Activated CD4-positive, alpha-beta T cell treated with anti-CD3 and anti-CD28 coated beads, Interleukin-2, Interleukin-6, amounts not matched to agents 100 ng/mL and 50 ng/mL, durations not matched to agents 16 hours and 8 hours (primary cell): Measurements from ENCODE around the gene ZNF776.
"Not testable (repeated sequence)": the region's sequence is repeated elsewhere in the genome, so short reads cannot be mapped to it uniquely, and the experiment has no call there.

Experiments used
- DNase-seq: peaks from one replicate; pipeline ENCODE4 v3.0.0-alpha.2; 2020

The ZNF776 gene

DNA sequence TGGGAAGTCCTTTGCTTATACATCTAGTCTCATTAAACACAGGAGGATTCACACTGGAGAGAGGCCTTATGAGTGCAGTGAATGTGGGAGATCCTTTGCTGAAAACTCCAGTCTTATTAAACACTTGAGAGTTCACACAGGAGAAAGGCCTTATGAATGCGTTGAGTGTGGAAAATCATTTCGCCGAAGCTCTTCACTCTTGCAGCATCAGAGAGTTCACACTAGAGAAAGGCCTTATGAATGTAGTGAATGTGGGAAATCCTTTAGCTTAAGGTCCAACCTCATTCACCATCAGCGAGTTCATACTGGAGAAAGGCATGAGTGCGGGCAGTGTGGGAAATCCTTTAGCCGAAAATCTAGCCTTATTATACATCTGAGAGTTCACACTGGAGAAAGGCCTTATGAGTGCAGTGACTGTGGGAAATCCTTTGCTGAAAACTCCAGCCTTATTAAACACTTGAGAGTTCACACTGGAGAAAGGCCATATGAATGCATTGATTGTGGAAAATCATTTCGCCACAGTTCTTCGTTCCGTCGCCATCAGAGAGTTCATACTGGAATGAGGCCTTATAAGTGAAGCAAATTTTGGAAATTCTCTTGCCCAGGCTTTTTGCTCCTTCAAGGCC lies 32.7 kb downstream of the ZNF776 start:
- DNase-seq: no peak

DNA sequence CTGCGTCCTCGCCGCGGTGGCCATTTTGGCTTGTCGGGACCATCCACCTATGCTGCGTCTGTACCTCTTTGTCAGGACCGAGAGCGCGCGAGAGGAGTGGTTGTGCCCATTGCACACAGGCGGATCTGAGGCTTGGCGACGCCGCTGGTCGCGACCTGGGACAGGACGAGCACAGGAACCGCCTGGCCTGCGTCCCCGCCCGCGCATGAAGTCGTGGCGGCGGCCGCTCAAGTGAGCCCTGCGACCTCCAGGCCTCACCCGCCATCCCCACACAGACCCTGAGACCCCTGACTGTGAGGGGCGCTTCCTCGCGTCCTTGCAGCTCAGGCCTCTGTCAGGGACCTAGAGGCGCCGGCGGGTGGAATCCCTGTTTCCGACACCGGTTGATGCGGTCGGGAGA lies 39.7 kb downstream of the ZNF776 start:
- no peak for DNase-seq

DNA sequence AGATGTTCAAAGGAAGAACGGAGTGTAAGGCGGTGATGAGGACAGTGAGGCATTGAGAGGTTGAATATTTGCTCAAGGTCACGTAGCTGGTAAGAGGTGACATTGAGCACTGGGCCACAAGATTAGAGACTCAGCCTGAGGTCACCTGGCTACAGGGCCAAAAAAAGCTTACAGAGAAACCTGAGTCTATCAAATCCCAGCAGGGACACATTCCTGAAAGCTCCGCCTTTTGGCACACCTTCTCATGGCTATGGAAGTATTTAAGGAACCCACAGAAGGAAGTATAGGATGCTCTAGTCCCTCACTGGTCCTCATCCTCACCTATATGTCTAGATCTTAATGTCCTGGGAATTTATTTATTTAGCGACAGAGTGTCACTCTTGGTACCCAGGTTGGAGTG lies 40.3 kb downstream of the ZNF776 start:
- no peak for DNase-seq

DNA sequence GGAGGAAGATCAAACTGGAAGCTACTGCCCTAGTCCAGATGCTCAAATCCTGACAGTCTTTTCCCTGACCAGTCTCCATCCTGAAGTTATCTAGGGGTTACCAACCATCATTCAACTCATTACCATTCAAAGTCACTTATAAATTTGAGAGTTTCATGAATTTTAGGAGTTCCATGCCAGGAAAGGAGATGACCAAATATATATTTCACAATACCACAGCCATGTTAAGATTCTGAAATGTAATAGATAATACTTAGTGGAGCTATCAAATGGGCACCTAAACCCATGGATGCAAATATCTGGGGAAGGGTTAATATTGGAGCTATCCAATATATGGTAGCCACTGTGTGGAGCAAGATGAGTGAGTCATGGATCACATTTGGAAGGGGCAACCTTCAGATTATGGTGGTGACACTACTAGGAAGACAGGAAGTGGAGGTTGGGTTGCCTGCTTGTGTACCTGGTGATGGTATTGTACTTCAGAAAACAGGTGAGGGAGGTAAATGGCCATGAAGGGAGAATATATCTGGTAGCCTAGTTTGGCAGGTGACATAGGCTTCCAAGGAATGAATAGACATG lies 41.6 kb downstream of the ZNF776 start:
- no peak for DNase-seq

DNA sequence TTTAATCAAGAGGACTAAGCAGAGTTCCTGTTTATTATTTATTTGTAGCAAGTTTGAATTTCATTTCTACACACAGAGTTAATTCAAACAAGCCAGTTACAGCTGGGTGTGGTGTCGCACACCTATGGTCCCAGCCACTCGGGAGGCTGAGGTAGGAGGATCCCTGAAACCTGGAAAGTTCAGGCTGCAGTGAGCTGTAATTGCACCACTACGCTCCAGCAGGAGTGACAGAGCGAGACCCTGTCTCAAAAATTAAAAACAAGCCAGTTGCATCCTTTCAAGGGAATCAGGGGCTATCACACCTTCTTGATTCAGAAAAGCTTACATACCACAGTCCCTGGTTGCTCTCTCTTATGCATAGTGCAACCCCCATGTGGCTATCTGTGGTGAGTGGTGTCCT lies 42.7 kb downstream of the ZNF776 start:
- DNase-seq: no peak

DNA sequence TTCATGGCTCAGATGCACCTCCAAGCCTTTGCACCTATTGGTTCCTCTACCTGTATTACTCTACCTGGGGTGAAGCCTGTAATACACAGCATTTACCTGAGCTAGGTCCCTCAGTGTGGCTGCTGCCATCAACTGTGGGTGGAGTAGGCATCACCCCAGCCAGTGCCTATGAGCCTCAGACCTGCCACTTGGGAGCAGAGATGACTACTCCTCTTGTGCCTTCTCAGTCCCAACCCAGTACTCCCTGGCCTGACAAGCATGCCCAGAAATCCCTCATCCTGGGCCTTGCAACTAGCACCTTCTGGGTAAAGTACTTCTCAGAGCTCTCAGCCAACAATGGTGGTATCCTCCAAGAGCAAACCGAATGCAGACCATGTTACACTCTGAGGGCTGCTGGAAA lies 50.0 kb downstream of the ZNF776 start:
- not testable (repeated sequence) for DNase-seq

DNA sequence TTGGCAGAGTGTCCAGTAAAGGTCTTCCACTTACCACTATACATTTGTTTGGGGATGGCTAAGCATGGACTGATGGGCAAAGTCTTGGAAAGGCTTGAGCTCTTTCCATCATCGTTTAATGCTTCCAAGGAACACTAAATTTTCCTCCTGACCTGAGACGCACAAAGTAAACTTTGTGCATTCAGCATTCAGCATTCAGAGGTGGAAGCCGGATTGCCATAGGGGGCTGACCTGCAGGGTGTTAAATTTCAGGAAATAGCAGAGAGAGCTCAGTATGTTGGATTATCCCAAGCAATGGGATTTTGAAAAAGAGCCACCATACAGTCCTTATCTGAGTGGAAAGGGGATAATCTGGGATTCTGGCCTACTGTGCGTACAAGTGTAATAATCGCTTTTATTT lies 54.1 kb downstream of the ZNF776 start:
- DNase-seq: no peak

DNA sequence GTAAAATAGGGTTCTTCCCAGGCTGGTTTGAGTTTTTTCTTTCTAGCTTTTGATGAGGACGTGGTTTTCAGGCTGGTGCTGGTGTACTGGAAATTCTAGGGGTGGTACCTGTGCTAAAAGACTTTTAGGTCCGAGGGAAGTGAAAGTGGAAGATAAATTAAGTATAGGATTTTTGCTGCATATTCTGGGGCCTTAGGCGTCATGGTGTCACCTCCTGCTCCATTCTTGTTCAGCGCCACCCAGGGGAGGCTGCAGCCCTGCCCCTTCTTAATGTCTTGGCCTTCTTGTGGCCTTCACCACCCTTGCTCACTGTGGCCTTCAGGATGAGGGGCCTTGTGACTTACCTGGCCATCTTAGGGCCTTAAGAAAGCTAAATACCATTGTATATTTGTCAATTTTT lies 55.7 kb downstream of the ZNF776 start:
- DNase-seq: no peak

DNA sequence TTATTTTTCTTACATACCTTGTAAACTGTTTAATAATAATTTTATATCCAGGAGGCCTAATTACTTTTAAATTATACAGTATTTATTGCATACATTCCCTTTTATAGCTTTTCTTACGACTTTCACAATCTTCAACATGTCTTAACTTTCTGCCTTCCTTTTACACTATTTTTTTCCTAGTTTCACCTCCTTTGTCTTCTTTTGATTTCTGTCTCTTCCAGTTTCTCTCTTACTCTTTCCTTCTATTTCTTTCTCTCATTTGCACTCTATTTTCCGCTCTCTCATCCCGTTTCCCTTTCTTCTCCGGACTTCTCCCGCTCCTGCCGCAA lies 56.6 kb downstream of the ZNF776 start:
- no peak for DNase-seq

DNA sequence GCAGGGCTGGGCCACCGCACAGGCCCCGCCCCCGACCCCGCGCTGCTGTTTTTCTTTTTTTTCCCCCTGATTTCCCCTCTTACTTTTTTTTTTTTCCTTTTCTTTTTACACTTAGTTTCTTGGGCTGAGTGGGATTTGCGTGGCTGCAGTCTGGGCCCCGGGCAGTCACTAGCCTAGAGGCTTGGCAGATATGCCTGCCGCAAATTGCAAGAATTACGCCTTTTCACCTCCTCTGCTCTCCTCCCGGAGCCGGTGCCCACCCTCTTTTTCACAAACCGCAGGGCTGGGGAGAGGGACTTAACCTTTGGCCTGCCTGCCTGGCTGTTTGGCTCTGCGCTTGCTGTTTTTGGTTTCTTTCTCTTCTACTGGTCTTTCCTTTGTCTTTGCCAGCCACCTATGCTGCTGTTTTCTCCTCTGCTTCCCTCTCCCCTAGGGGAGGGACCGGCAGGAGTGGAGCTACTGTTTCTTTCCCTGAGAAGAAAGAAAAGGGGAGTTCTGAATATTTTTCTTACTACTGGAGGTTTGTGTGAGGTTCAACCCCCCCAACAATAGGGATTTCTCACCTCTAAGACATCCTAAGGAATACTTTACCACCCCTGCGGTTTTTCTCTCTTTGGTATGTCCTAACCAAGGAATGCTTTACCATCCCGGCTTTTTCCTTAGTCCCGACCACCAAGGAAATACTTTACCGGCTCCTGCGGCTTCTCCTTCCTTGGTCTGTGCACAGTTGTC lies 57.1 kb downstream of the ZNF776 start:
- no peak for DNase-seq

DNA sequence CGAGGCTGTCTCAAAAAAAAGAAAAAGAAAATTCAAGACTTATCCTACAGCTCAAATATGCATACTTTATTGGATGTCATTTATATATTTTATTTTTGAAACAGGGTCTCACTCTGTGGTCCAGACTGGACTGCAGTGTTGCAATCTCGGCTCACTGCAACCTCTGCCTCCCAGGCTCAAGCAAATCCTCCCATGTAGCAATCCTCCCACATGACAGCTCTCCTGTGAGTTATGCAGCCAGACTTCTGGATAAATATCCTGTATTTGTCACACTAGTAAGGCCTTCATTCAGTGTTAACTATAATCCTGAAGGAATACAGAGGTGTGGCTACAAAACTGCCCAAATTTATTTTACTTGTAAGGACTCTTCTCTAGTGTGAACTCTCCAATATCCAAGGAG lies 60.9 kb downstream of the ZNF776 start:
- no peak for DNase-seq
